Measurements from ENCODE around the gene ZSCAN21.

Gene ZSCAN21

GRCh38 chr7:100079024-100079560 lies 29.5 kb downstream of the ZSCAN21 start:
- DNase-seq: peak; percentile 80

- no peak for DNase-seq
Measured at GRCh38 chr7:100080907-100081534, 31.4 kb downstream of the ZSCAN21 start.

DNA sequence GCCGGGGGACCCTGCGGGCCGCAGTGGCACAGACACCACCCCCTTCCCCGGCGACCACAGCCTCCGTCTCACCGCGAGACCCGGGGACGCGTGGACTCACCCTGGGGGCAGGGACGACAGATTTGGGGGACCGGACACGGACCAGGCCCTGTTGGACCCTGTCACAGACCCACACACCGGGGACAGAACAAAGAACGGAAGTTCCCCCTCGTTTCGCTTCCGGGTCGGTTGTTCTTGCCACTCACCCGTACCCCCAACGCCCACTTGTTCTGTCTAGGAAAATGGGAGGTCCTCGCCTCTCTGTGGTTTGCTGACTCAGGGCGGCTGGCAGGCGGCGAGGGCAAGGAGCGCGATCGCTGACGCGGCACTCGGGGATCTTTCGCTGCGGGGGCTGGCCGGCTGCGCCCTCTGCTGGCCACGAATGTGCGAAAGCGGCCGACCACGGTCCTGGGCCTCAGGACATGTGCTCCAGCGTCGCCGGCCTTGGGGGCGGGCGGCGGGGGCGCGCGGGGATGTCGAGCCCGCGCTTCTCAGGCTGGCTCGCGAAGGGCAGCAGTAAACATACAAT lies 32.0 kb downstream of the ZSCAN21 start, which contains the start of gene ZNF3:
ZNF3 (minus strand) TSS at position 189 of the 568 bp plus-strand sequence. CDS start 4,366 bp downstream, outside the sequence.
- DNase-seq: peak; percentile 98

GRCh38 chr7:100082978-100083377 lies 33.4 kb downstream of the ZSCAN21 start:
- no peak for DNase-seq

GRCh38 chr7:100085515-100085914 lies 35.9 kb downstream of the ZSCAN21 start:
- DNase-seq: no peak

DNA sequence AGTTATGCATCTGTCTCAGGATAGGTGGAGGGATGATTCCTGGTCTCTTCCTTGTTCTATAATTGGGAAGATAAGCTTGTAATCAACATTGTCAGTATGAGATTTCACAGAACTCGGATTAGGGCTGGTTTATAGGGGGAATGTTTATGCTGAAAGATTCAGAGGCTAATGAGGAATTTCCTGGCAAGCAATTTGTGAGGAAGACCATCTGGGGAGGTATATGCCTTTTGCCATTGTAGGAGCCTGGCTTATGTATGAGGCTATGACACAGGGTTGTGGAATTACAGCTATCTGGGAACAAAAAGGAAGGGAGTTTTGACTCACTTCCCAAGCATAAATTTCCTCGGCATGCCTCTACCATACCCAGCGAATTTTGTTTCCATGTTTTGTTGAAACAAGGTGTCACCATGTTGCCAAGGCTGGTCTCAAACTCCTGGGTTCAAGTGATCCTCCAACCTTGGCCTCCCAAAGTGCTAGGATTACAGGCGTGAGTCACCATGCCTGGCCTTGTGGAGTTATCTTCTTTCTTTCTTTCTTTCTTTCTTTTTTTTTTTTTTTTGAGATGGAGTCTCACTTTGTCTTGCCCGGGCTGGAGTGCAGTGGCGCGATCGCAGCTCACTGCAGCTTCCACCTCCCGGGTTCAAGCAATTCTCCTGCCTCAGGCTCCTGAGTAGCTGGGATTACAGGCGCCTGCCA lies 37.6 kb downstream of the ZSCAN21 start:
- no peak for DNase-seq

DNA sequence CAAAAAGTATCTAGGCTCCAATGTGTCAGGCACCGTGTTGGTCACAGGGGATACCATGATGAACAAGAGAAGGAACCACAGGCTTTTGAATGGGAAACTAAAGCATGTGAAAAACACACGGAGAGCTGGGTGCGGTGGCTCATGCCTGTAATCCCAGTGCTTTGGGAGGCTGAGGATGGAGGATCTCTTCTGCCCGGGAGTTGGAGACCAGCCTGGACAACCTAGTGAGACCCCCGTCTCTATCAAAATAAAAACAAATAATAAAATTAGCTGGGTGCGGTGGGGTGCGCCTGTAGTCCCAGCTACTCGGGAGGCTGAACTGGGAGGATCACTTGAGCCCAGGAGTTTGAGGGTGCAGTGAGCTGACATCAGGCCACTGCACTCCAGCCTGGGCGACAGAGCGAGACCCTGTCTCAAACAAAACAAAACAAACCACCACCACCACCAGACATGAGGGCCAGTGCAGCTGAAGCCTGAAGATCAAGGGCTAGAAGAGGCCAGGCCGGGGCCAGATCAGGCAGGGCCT lies 38.6 kb downstream of the ZSCAN21 start:
- DNase-seq: no peak

GRCh38 chr7:100088621-100089457 lies 39.3 kb downstream of the ZSCAN21 start, which contains the start of gene COPS6:
Gene COPS6, plus strand, starts transcription at chr7:100088969. Its CDS starts 22 bp downstream, at chr7:100088991.
- DNase-seq: peak; percentile 85

DNA sequence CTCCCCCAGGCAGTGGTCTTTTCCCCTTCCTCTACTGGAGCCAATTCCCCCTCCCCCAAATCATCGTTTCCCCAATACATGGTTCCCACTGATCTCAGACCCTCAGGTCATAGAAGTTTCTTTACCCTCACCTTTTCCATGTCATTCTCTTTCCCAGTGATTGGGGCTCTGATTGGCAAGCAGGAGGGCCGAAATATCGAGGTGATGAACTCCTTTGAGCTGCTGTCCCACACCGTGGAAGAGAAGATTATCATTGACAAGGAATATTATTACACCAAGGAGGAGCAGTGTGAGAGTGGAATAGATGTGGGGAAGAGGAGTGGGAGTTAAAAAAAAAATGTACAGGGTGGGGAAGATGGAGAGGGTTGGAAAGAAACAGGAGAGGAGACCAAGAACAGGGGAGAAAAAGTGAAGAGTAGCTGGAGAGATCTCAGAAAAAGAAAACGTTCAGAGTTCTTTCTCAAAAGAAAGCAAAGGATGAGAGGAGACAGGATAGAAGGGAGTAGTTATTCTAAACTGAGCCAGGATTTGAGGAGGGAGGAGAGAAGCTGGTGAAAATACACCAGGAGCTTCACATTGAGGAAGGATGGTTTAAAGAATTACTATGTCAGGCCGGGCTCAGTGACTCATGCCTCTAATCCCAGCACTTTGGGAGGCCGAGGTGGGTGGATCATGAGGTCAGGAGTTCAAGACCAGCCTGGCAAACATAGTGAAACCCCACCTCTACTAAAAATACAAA lies 40.1 kb downstream of the ZSCAN21 start:
- no peak for DNase-seq

GRCh38 chr7:100090527-100091410 lies 41.2 kb downstream of the ZSCAN21 start:
- DNase-seq: no peak

DNA sequence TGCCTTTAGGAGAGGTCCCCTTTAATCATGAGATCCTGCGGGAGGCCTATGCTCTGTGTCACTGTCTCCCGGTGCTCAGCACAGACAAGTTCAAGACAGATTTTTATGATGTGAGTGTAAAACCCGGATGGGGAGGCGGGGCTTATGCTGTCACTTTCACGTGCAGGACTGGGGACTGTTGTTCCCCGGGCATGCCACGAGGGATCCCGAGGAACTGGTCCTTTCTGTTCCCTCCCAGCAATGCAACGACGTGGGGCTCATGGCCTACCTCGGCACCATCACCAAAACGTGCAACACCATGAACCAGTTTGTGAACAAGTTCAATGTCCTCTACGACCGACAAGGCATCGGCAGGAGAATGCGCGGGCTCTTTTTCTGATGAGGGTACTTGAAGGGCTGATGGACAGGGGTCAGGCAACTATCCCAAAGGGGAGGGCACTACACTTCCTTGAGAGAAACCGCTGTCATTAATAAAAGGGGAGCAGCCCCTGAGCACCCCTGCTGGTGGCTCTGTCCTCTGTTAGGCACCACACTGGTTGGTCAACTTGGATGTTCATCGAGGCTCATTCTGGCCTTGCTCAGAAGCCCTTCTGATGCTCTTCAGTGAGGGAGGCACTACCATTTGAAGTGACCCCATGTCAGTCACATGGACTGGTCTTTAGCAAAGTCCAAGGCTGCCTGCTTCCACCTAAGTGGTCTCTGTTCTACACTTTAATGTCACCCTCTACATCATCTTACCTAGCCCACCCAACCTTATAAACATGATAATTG lies 42.0 kb downstream of the ZSCAN21 start:
- DNase-seq: no peak

- no peak for DNase-seq
Measured at GRCh38 chr7:100093054-100093453, 43.5 kb downstream of the ZSCAN21 start.

GRCh38 chr7:100093498-100093897 lies 43.9 kb downstream of the ZSCAN21 start:
- DNase-seq: no peak

DNA sequence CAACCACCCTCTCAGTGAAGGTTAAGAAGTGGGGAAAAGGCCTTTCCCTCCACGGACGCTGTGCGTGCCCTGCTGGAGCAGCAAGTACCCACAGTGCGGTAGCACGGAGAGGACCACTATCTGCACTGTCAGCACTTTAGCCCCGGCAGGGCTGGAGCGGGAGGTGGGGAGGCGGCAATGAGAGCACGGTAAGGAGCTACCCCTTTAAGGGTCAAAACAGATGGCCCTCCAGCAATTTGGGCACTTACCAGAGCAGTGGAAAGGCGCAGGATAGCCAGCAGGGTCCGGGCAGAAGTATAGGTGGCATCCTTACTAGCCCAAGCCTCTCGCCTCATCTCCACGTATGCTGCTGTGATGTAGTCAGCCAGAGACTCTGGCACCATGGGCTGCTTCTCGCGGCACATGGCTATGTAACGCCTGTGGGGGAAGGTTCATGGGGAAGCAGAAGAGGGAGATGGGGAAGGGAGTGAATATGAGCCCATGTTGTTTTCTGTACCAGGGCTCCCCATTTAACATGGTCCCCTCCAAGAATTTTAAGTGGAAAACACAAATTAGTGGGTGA lies 44.4 kb downstream of the ZSCAN21 start:
- DNase-seq: no peak

DNA sequence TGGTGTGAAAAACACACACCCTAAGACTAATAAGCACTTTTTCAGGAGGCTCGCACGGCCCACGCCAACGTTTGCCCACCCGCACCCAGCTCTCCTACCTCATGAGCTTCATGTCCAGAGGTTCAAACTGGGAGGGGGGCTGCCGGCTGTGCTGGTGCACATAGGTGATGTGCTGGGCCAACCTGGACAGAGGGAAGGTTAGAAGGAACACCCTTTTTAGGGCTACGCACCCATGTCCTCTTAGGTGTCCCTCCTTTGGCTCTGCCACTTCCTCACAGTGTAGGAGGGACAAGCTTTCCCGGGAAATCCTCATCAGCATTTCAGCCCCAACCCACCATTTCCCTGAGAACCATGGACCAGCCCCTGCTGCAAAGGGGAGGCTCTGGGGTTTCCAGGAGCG lies 45.7 kb downstream of the ZSCAN21 start:
- DNase-seq: no peak

DNA sequence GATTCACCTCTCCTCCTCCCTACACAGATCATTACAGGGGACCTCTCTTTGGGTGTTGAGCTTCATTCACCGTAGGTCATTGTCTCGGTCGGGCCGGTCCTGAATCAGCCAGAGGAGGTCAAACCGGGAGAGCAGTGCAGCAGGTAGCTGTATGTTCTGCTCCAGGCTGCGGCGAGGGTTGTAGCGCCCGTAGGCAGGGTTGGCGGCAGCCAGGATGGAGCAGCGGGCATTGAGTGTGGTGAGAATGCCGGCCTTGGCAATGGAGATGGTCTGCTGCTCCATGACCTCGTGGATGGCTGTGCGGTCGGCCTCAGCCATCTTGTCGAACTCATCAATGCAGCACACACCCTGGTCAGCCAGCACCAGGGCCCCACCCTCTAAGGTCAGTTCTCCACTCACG lies 46.1 kb downstream of the ZSCAN21 start:
- DNase-seq: no peak

GRCh38 chr7:100098913-100099312 lies 49.3 kb downstream of the ZSCAN21 start:
- no peak for DNase-seq

GRCh38 chr7:100099452-100099851 lies 49.9 kb downstream of the ZSCAN21 start:
- DNase-seq: no peak

DNA sequence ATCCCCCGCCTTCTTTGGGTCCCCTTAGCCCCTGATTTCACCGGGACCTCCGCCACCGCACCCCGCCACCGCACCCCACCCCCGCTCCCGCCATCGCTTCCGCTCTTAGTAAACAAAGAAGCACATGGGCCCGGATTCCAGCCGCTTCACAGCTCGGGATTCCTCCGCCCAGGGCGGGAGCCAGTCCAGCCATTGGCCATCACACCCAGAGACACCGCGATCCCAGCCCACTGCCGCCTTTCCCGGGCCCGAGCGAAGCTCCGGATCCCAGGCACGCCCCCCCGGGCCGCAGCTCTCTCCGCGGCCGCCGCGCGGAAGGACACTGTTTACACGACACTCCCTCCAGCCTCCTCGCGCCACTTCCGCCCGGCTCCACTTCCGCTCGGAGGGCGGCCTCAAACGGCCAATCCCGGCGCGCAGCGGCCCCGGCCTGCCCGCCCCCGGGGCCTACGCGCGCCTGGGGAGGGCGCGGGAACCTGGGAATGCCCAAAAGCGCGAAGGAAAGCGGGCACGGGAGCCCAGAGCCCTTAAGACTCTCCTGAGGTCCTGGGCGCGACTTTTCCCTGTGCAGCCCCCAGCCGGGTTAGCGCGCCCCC lies 50.9 kb downstream of the ZSCAN21 start:
- DNase-seq: peak; percentile 92

Measured in midbrain (tissue), 1 donor.